HEK293 (cell line): ENCODE results near the gene SRMS.
A peak's percentile ranks its signal among the peaks of the same experiment; 100 is the strongest.

Experiments
- CTCF ChIA-PET: fragments of 350-600 bp; formaldehyde crosslinking; extraction: SDS; loops from one replicate; lab custom pipeline; 2021; ENCODE audit warnings: antibody characterized with exemption; lab: Yijun Ruan, JAX
- POLR2A ChIA-PET: fragments of 300-600 bp; formaldehyde crosslinking; extraction: SDS; loops from one replicate; lab custom pipeline; 2020; ENCODE audit warnings: antibody characterized with exemption, inconsistent platforms; lab: Yijun Ruan, JAX
- H3K27ac ChIP-seq: fragments of 200-500 bp; sonication (Bioruptor generic); 2 replicates; pipeline ENCODE4 v1.5.1; 2014; ENCODE audit warnings: low read depth, low read length, control low read depth, inconsistent platforms; ENCODE audit errors: extremely low read depth
- H3K36me3 ChIP-seq, 2 experiments: fragments of 200-500 bp in 1 of 2; sonication (Bioruptor generic) in 1 of 2; 1 replicate in 1 of 2; 2 replicates in 1 of 2; pipeline ENCODE4 v1.5.1; 2014 to 2017; ENCODE audit warnings: inconsistent platforms in 2 of 2, low read length in 2 of 2; ENCODE audit not compliant: control insufficient read depth in 2 of 2, insufficient read depth in 1 of 2
- H3K4me1 ChIP-seq: fragments of 200-500 bp; sonication (Bioruptor generic); 2 replicates; pipeline ENCODE4 v1.5.1; 2014; ENCODE audit warnings: mild to moderate bottlenecking, low read length, inconsistent platforms; ENCODE audit not compliant: control insufficient read depth, insufficient read depth
- H3K4me3 ChIP-seq: 2 replicates; pipeline ENCODE4 v1.5.1; 2011; ENCODE audit warnings: low read depth, mild to moderate bottlenecking, control low read depth, low read length, moderate library complexity
- H3K9me3 ChIP-seq: fragments of 200-500 bp; sonication (Bioruptor generic); 2 replicates; pipeline ENCODE4 v1.5.1; 2014; ENCODE audit warnings: low read depth, low read length, inconsistent platforms; ENCODE audit not compliant: control insufficient read depth, insufficient read depth
- GFI1B ChIP-seq: fragments of 450-650 bp; formaldehyde crosslinking; IDR thresholded peaks from 2 replicates; pipeline ENCODE4 v1.5.1; 2016; ENCODE audit warnings: missing biosample characterization, missing genetic modification characterization
- KLF7 ChIP-seq: fragments of 450-650 bp; formaldehyde crosslinking; IDR thresholded peaks from 2 replicates; pipeline ENCODE4 v1.5.1; 2016; ENCODE audit warnings: missing biosample characterization, missing genetic modification characterization, borderline replicate concordance
- OVOL3 ChIP-seq: fragments of 450-650 bp; formaldehyde crosslinking; IDR thresholded peaks from 2 replicates; pipeline ENCODE4 v1.5.1; 2016; ENCODE audit warnings: missing biosample characterization, missing genetic modification characterization
- WT1 ChIP-seq: fragments of 450-650 bp; formaldehyde crosslinking; IDR thresholded peaks from 2 replicates; pipeline ENCODE4 v1.5.1; 2016; ENCODE audit warnings: missing biosample characterization, missing genetic modification characterization
- ZBTB48 ChIP-seq: fragments of 450-650 bp; formaldehyde crosslinking; IDR thresholded peaks from 2 replicates; pipeline ENCODE4 v1.5.1; 2016; ENCODE audit warnings: missing biosample characterization, missing genetic modification characterization
- ZBTB8A ChIP-seq: fragments of 450-650 bp; formaldehyde crosslinking; IDR thresholded peaks from 2 replicates; pipeline ENCODE4 v1.5.1; 2016; ENCODE audit warnings: missing biosample characterization, missing genetic modification characterization
- ZIC2 ChIP-seq: fragments of 450-650 bp; formaldehyde crosslinking; IDR thresholded peaks from 2 replicates; pipeline ENCODE4 v1.5.1; 2016; ENCODE audit warnings: missing biosample characterization, missing genetic modification characterization
- ZNF10 ChIP-seq: fragments of 450-650 bp; formaldehyde crosslinking; IDR thresholded peaks from 2 replicates; pipeline ENCODE4 v1.5.1; 2017; ENCODE audit warnings: missing biosample characterization, missing genetic modification characterization
- ZNF112 ChIP-seq: fragments of 450-650 bp; formaldehyde crosslinking; IDR thresholded peaks from 2 replicates; pipeline ENCODE4 v1.5.0; 2017; ENCODE audit warnings: missing biosample characterization, missing genetic modification characterization
- ZNF121 ChIP-seq: fragments of 450-650 bp; formaldehyde crosslinking; IDR thresholded peaks from 2 replicates; pipeline ENCODE4 v1.5.1; 2016; ENCODE audit warnings: missing biosample characterization, missing genetic modification characterization
- ZNF138 ChIP-seq: fragments of 450-650 bp; formaldehyde crosslinking; IDR thresholded peaks from 2 replicates; pipeline ENCODE4 v1.5.1; 2016; ENCODE audit warnings: missing biosample characterization, missing genetic modification characterization, borderline replicate concordance
- ZNF155 ChIP-seq: fragments of 450-650 bp; formaldehyde crosslinking; IDR thresholded peaks from 2 replicates; pipeline ENCODE4 v1.5.1; 2016; ENCODE audit warnings: missing biosample characterization, missing genetic modification characterization
- ZNF175 ChIP-seq: fragments of 450-650 bp; formaldehyde crosslinking; IDR thresholded peaks from 2 replicates; pipeline ENCODE4 v1.5.1; 2016; ENCODE audit warnings: missing biosample characterization, missing genetic modification characterization
- ZNF223 ChIP-seq: fragments of 450-650 bp; formaldehyde crosslinking; IDR thresholded peaks from 2 replicates; pipeline ENCODE4 v1.5.1; 2016; ENCODE audit warnings: missing biosample characterization, missing genetic modification characterization
- ZNF24 ChIP-seq: fragments of 450-650 bp; formaldehyde crosslinking; IDR thresholded peaks from 2 replicates; pipeline ENCODE4 v1.5.1; 2016; ENCODE audit warnings: missing biosample characterization, missing genetic modification characterization
- ZNF26 ChIP-seq: fragments of 450-650 bp; formaldehyde crosslinking; IDR thresholded peaks from 2 replicates; pipeline ENCODE4 v1.5.1; 2016; ENCODE audit warnings: missing biosample characterization, missing genetic modification characterization
- ZNF302 ChIP-seq: fragments of 450-650 bp; formaldehyde crosslinking; IDR thresholded peaks from 2 replicates; pipeline ENCODE4 v1.5.1; 2016; ENCODE audit warnings: missing biosample characterization, missing genetic modification characterization, low read depth
- ZNF366 ChIP-seq: fragments of 450-650 bp; formaldehyde crosslinking; conservative IDR thresholded peaks from 2 replicates; pipeline ENCODE4 v1.5.1; 2016; ENCODE audit warnings: missing biosample characterization, missing genetic modification characterization
- ZNF404 ChIP-seq: fragments of 450-650 bp; formaldehyde crosslinking; IDR thresholded peaks from 2 replicates; pipeline ENCODE4 v1.5.1; 2017; ENCODE audit warnings: missing biosample characterization, missing genetic modification characterization
- ZNF473 ChIP-seq: fragments of 450-650 bp; formaldehyde crosslinking; IDR thresholded peaks from 2 replicates; pipeline ENCODE4 v1.5.1; 2017; ENCODE audit warnings: missing biosample characterization, missing genetic modification characterization
- ZNF549 ChIP-seq: fragments of 450-650 bp; IDR thresholded peaks from 2 replicates; pipeline ENCODE4 v1.5.1; 2018; ENCODE audit warnings: missing biosample characterization, missing genetic modification characterization, mild to moderate bottlenecking, inconsistent platforms, moderate library complexity
- ZNF600 ChIP-seq: fragments of 450-650 bp; formaldehyde crosslinking; IDR thresholded peaks from 2 replicates; pipeline ENCODE4 v1.5.1; 2016; ENCODE audit warnings: missing biosample characterization, missing genetic modification characterization
- ZNF624 ChIP-seq: fragments of 450-650 bp; formaldehyde crosslinking; IDR thresholded peaks from 2 replicates; pipeline ENCODE4 v1.5.1; 2017; ENCODE audit warnings: missing biosample characterization, missing genetic modification characterization
- ZNF658 ChIP-seq: fragments of 450-650 bp; formaldehyde crosslinking; IDR thresholded peaks from 2 replicates; pipeline ENCODE4; 2016; ENCODE audit warnings: missing biosample characterization, missing genetic modification characterization
- ZNF670 ChIP-seq: fragments of 450-650 bp; formaldehyde crosslinking; IDR thresholded peaks from 2 replicates; pipeline ENCODE4 v1.5.1; 2016; ENCODE audit warnings: missing biosample characterization, missing genetic modification characterization, low read depth
- ZNF768 ChIP-seq: fragments of 450-650 bp; formaldehyde crosslinking; IDR thresholded peaks from 2 replicates; pipeline ENCODE4 v1.5.1; 2018; ENCODE audit warnings: missing biosample characterization, mild to moderate bottlenecking, missing genetic modification characterization
- ZNF843 ChIP-seq: fragments of 450-650 bp; formaldehyde crosslinking; IDR thresholded peaks from 2 replicates; pipeline ENCODE4 v1.5.1; 2016; ENCODE audit warnings: missing biosample characterization, missing genetic modification characterization
- TF ChIP-seq, protein P1 (sequence below): fragments of 450-650 bp; formaldehyde crosslinking; IDR thresholded peaks from 2 replicates; pipeline ENCODE4 v1.5.1; 2016; ENCODE audit warnings: missing biosample characterization, missing genetic modification characterization, borderline replicate concordance
- TF ChIP-seq, protein P2 (sequence below): fragments of 450-650 bp; formaldehyde crosslinking; IDR thresholded peaks from 2 replicates; pipeline ENCODE4 v1.5.1; 2017; ENCODE audit warnings: missing biosample characterization, missing genetic modification characterization
- TF ChIP-seq, protein P3 (sequence below): fragments of 450-650 bp; formaldehyde crosslinking; IDR thresholded peaks from 2 replicates; pipeline ENCODE4 v1.5.0; 2017; ENCODE audit warnings: missing biosample characterization, missing genetic modification characterization, borderline replicate concordance

Gene SRMS

GRCh38 chr20:63537525-63538203 is 9.9 kb downstream of the SRMS start:
- no peaks in the 10 kb centered on the region for H3K9me3 ChIP-seq
- CTCF ChIA-PET = interaction anchor here (0.5 to 2.5 kb wide), 21 partner anchors 9 to 582 kb away, joined by 3 to 9 read pairs (median 4); partner anchors contain the start of genes PRPF6 and SAMD10
- peak overlapping the region; percentile 23 for H3K4me3 ChIP-seq
- H3K36me3 ChIP-seq = no peaks in the 10 kb centered on the region
- no peaks in the 10 kb centered on the region for H3K4me1 ChIP-seq
- H3K27ac ChIP-seq = no peak overlapping the region
- POLR2A ChIA-PET = interaction anchor here (0.7 to 3.2 kb wide), 7 partner anchors 15 to 584 kb away, joined by 3 to 12 read pairs (median 4); partner anchors contain the start of gene HELZ2
- TF ChIP-seq OVOL3 (tag by site-specific recombination) (no peak), ZNF10 (no peak), ZNF473 (no peak), ZNF600 (tag by site-specific recombination) (peak; percentile 61; the same call in 1 of the 2 replicates), KLF7 (peak; percentile 79; the same call in 1 of the 2 replicates), ZNF670 (no peak), ZNF223 (tag by site-specific recombination) (no peak), ZNF155 (tag by site-specific recombination) (no peak), ZNF121 (tag by site-specific recombination) (peak; percentile 25; the same call in 1 of the 2 replicates), ZBTB48 (tag by site-specific recombination) (peak; percentile 84), ZNF138 (tag by site-specific recombination) (no peak), ZIC2 (tag by site-specific recombination) (no peak; the same call in none of the 2 replicates), WT1 (tag by site-specific recombination) (peak; percentile 54), ZNF768 (tag by site-specific recombination) (no peak), ZNF175 (tag by site-specific recombination) (no peak), ZNF624 (no peak), ZNF658 (no peak), ZNF404 (tag by site-specific recombination) (no peak), GFI1B (tag by site-specific recombination) (no peak), ZNF24 (tag by site-specific recombination) (peak; percentile 20; the same call in 1 of the 2 replicates), ZNF302 (tag by site-specific recombination) (no peak), ZNF26 (tag by site-specific recombination) (no peak), ZNF549 (no peak), ZBTB8A (tag by site-specific recombination) (peak; percentile 93), ZNF843 (peak; percentile 54; the same call in 1 of the 2 replicates), ZNF112 (no peak), ZNF366 (tag by site-specific recombination) (no peak)
- TF ChIP-seq, protein P1, sequence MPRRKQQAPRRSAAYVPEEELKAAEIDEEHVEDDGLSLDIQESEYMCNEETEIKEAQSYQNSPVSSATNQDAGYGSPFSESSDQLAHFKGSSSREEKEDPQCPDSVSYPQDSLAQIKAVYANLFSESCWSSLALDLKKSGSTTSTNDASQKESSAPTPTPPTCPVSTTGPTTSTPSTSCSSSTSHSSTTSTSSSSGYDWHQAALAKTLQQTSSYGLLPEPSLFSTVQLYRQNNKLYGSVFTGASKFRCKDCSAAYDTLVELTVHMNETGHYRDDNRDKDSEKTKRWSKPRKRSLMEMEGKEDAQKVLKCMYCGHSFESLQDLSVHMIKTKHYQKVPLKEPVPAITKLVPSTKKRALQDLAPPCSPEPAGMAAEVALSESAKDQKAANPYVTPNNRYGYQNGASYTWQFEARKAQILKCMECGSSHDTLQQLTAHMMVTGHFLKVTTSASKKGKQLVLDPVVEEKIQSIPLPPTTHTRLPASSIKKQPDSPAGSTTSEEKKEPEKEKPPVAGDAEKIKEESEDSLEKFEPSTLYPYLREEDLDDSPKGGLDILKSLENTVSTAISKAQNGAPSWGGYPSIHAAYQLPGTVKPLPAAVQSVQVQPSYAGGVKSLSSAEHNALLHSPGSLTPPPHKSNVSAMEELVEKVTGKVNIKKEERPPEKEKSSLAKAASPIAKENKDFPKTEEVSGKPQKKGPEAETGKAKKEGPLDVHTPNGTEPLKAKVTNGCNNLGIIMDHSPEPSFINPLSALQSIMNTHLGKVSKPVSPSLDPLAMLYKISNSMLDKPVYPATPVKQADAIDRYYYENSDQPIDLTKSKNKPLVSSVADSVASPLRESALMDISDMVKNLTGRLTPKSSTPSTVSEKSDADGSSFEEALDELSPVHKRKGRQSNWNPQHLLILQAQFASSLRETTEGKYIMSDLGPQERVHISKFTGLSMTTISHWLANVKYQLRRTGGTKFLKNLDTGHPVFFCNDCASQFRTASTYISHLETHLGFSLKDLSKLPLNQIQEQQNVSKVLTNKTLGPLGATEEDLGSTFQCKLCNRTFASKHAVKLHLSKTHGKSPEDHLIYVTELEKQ (tag by site-specific recombination) = no peak
- TF ChIP-seq, protein P2, sequence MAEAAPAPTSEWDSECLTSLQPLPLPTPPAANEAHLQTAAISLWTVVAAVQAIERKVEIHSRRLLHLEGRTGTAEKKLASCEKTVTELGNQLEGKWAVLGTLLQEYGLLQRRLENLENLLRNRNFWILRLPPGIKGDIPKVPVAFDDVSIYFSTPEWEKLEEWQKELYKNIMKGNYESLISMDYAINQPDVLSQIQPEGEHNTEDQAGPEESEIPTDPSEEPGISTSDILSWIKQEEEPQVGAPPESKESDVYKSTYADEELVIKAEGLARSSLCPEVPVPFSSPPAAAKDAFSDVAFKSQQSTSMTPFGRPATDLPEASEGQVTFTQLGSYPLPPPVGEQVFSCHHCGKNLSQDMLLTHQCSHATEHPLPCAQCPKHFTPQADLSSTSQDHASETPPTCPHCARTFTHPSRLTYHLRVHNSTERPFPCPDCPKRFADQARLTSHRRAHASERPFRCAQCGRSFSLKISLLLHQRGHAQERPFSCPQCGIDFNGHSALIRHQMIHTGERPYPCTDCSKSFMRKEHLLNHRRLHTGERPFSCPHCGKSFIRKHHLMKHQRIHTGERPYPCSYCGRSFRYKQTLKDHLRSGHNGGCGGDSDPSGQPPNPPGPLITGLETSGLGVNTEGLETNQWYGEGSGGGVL (tag by site-specific recombination) = peak; percentile 96
- TF ChIP-seq, protein P3, sequence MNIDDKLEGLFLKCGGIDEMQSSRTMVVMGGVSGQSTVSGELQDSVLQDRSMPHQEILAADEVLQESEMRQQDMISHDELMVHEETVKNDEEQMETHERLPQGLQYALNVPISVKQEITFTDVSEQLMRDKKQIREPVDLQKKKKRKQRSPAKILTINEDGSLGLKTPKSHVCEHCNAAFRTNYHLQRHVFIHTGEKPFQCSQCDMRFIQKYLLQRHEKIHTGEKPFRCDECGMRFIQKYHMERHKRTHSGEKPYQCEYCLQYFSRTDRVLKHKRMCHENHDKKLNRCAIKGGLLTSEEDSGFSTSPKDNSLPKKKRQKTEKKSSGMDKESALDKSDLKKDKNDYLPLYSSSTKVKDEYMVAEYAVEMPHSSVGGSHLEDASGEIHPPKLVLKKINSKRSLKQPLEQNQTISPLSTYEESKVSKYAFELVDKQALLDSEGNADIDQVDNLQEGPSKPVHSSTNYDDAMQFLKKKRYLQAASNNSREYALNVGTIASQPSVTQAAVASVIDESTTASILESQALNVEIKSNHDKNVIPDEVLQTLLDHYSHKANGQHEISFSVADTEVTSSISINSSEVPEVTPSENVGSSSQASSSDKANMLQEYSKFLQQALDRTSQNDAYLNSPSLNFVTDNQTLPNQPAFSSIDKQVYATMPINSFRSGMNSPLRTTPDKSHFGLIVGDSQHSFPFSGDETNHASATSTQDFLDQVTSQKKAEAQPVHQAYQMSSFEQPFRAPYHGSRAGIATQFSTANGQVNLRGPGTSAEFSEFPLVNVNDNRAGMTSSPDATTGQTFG (tag by site-specific recombination) = no peak
